Pancreas (tissue), 10 donors: ENCODE measurements around the gene PBX4. TPM values are rescaled to one million over a fixed set of nuclear protein-coding genes. Genes with fewer than 3 reads are reported as not detected.

Source experiments
- ATAC-seq, 4 donors: fragments of 200-7000 bp; cut with Tn5 transposase; one replicate each; pipeline versions ENCODE4 v1.8.0 to v1.9.1; 2020; ENCODE audit warnings: mild to moderate bottlenecking in 4 of 4, moderate library complexity in 4 of 4
- DNase-seq, 6 donors: peaks; one replicate each; pipeline ENCODE4 v3.0.0-alpha.2; 2020
- FAIRE-seq: peaks from 2 replicates; lab custom pipeline; 2012; peaks lifted over from hg19 to GRCh38; lab: Jason Lieb, UNC
- H3K27ac ChIP-seq, 4 donors: fragments of 200-600 bp; sonication (generic); 1 replicate in 3 of 4; 2 replicates in 1 of 4; pipeline versions ENCODE4 v1.5.0 to v1.8.0; 2020
- H3K27me3 ChIP-seq, 4 donors: fragments of 200-600 bp; one replicate each; pipeline ENCODE4 v1.8.0; 2021
- H3K36me3 ChIP-seq, 3 donors: fragments of 200-600 bp; sonication (generic) in 1 of 3; one replicate each; pipeline versions ENCODE4 v1.5.0 to v1.8.0; 2020 to 2021
- H3K4me1 ChIP-seq, 3 donors: fragments of 200-600 bp; one replicate each; pipeline ENCODE4 v1.8.0; 2021
- H3K4me3 ChIP-seq, 4 donors: fragments of 200-600 bp; sonication (generic) in 2 of 4; one replicate each; pipeline versions ENCODE4 v1.5.0 to v1.8.0; 2020 to 2021
- H3K9me3 ChIP-seq, 4 donors: fragments of 200-600 bp; one replicate each; pipeline ENCODE4 v1.8.0; 2021
- CTCF ChIP-seq, 4 donors: fragments of 200-600 bp; sonication (generic) in 3 of 4; IDR thresholded peaks; one replicate each; pipeline versions ENCODE4 v1.5.0 to v1.8.0; 2021; ENCODE audit warnings: antibody characterized with exemption in 4 of 4
- WGBS, 2 donors: extraction: QIAGEN DNeasy Blood & Tissue Kit; methylation state at CpG; one replicate each; pipeline ENCODE4 v1.1.7; 2013; 5-methylcytosine and 5-hydroxymethylcytosine counted together
- intact Hi-C, 3 donors: fragments of 100-400 bp; cut with DNase I; formaldehyde crosslinking; loops; one replicate each; pipeline versions ENCODE4 v1.11.1 to v1.14.2; 2022
- polyA plus RNA-seq, 2 donors: library from polyadenylated mRNA; stranded (reverse); fragments of 200-250 nt; gene quantifications; one replicate each; pipeline ENCODE4 v1.2.3, GENCODE V29; 2013
- total RNA-seq, 6 donors: library from RNA; stranded (reverse); fragmentation: NEBNext Ultra II Directional in 4 of 6; extraction: Animal tissue kit (Norgen Biotek cat#: 25700) in 4 of 6; gene quantifications; one replicate each; pipeline versions ENCODE4 v1.2.1 to v1.2.4, GENCODE V29; 2021 to 2023
- donor health status: healthy with polysubstance abuse.
- donor health status: DM: no; HTN: no; CAD: no; lungs with moderate emphysema.
- donor health status: DM: no; HTN: no; CAD: no.
- donor health status: control.
- donor health status: control.
- donor health status: Bipolar disorder and iron deficiency.
- donor health status: DM: yes; HTN: yes; CAD: no.
- donor health status: DM: no; HTN: no; CAD: no.
- donor health status: DM: no; HTN: no; CAD: no.
- donor health status: DM: yes; HTN: yes; CAD: no.

Gene PBX4
- total and polyA plus RNA-seq, 8 donors: 0.18 to 4.0 (median 0.49) TPM

GRCh38 chr19:19592690-19593089 lies 25.8 kb downstream of the PBX4 start:
- WGBS, 2 donors: 81 to 91% methylated on average over 10 of the region's 10 CpGs
- TF ChIP-seq CTCF (IDR thresholded peaks at IDR 0.05): no peak
- H3K27ac ChIP-seq: no peak overlapping the region
- no peaks in the 10 kb centered on the region for H3K9me3 ChIP-seq
- H3K4me1 ChIP-seq: no peaks in the 10 kb centered on the region
- FAIRE-seq (no peak), ATAC-seq (no peak), DNase-seq (no peak)
- intact Hi-C loops: no loop called here
- no peaks in the 10 kb centered on the region for H3K36me3 ChIP-seq
- H3K4me3 ChIP-seq: no peak overlapping the region
- H3K27me3 ChIP-seq: no peaks in the 10 kb centered on the region

- H3K4me3 ChIP-seq: no peak overlapping the region
- no peak for TF ChIP-seq CTCF (IDR thresholded peaks at IDR 0.05)
- ATAC-seq (peak in 3 of 4 donors; percentile 77 to 87 (median 84)), FAIRE-seq (no peak), DNase-seq (peak in 3 of 6 donors; percentile 8 to 37 (median 17))
- peak overlapping the region in 3 of 4 donors; percentile 17 to 64 (median 61) for H3K27ac ChIP-seq
- intact Hi-C loops: no loop called here
- H3K36me3 ChIP-seq: no peaks in the 10 kb centered on the region
- no peaks in the 10 kb centered on the region for H3K9me3 ChIP-seq
- 45 to 50% methylated on average over 13 of the region's 13 CpGs for WGBS, 2 donors
- H3K4me1 ChIP-seq: no peaks in the 10 kb centered on the region
- H3K27me3 ChIP-seq: no peaks in the 10 kb centered on the region
Observed at GRCh38 chr19:19591133-19591825, 27.2 kb downstream of the PBX4 start.

- no peak for ATAC-seq
- no peak for TF ChIP-seq CTCF (IDR thresholded peaks at IDR 0.05)
- DNase-seq: no peak
- no peaks in the 10 kb centered on the region for H3K27me3 ChIP-seq
- H3K9me3 ChIP-seq: no peaks in the 10 kb centered on the region
- H3K27ac ChIP-seq: no peak overlapping the region
- intact Hi-C loops: no loop called here
- no peak overlapping the region for H3K4me3 ChIP-seq
- FAIRE-seq: no peak
- WGBS, 2 donors: 60 to 70% methylated on average over 2 of the region's 2 CpGs
- H3K36me3 ChIP-seq: no peaks in the 10 kb centered on the region
- H3K4me1 ChIP-seq: no peaks in the 10 kb centered on the region
Observed at GRCh38 chr19:19588546-19588945, 29.9 kb downstream of the PBX4 start.

- Histone ChIP-seq H3K4me3 (no peak overlapping the region), H3K27ac (no peak overlapping the region), H3K4me1 (no peaks in the 10 kb centered on the region), H3K9me3 (no peaks in the 10 kb centered on the region), H3K36me3 (no peaks in the 10 kb centered on the region), H3K27me3 (no peaks in the 10 kb centered on the region)
- ATAC-seq (no peak), DNase-seq (no peak), FAIRE-seq (no peak)
- WGBS, 2 donors: 77 to 87% methylated on average over 5 of the region's 5 CpGs
- TF ChIP-seq CTCF (IDR thresholded peaks at IDR 0.05): no peak
- intact Hi-C loops: no loop called here
Observed at GRCh38 chr19:19587771-19588170, 30.7 kb downstream of the PBX4 start.

- H3K36me3 ChIP-seq: no peaks in the 10 kb centered on the region
- intact Hi-C loops: no loop called here
Observed at GRCh38 chr19:19584356-19584755, 34.1 kb downstream of the PBX4 start.

More at GRCh38 chr19:19584356-19584755, 34.1 kb downstream of the PBX4 start:
- FAIRE-seq: no peak
- no peak for DNase-seq
- Histone ChIP-seq H3K27ac (no peak overlapping the region), H3K27me3 (no peaks in the 10 kb centered on the region), H3K4me3 (no peak overlapping the region), H3K9me3 (no peaks in the 10 kb centered on the region), H3K4me1 (no peaks in the 10 kb centered on the region)
- ATAC-seq: no peak
- TF ChIP-seq CTCF (IDR thresholded peaks at IDR 0.05): no peak
- 74 to 77% methylated on average over 6 of the region's 6 CpGs for WGBS, 2 donors
